Left lung (tissue), 10 donors: ENCODE data around the gene SCAMP4. TPM values are rescaled to one million over a fixed set of nuclear protein-coding genes. Genes with fewer than 3 reads are reported as not detected.

ENCODE experiments used
- ATAC-seq: fragments of 200-7000 bp; cut with Tn5 transposase; one replicate; pipeline ENCODE4 v1.9.1; 2020; ENCODE audit warnings: moderate library complexity
- DNase-seq, 4 donors: peaks; one replicate each; pipeline ENCODE4 v3.0.0-alpha.2; 2013 to 2020
- H3K27ac ChIP-seq, 2 donors: fragments of 200-600 bp; sonication (generic) in 1 of 2; one replicate each; pipeline versions ENCODE4 v1.5.0 to v1.8.0; 2020 to 2021
- H3K27me3 ChIP-seq, 2 donors: fragments of 200-600 bp; sonication (generic) in 1 of 2; one replicate each; pipeline versions ENCODE4 v1.5.0 to v1.8.0; 2020 to 2021
- H3K36me3 ChIP-seq, 2 donors: fragments of 200-600 bp; sonication (generic) in 1 of 2; one replicate each; pipeline versions ENCODE4 v1.5.0 to v1.8.0; 2020 to 2021
- H3K4me1 ChIP-seq, 2 donors: fragments of 200-600 bp; one replicate each; pipeline ENCODE4 v1.8.0; 2021
- H3K4me3 ChIP-seq, 2 donors: fragments of 200-600 bp; sonication (generic) in 1 of 2; one replicate each; pipeline versions ENCODE4 v1.5.0 to v1.8.0; 2020 to 2021; ENCODE audit warnings: mild to moderate bottlenecking in 1 of 2
- H3K9me3 ChIP-seq, 2 donors: fragments of 200-600 bp; sonication (generic) in 1 of 2; one replicate each; pipeline versions ENCODE4 v1.5.0 to v1.8.0; 2020 to 2021
- CTCF ChIP-seq, 2 donors: fragments of 200-600 bp; sonication (generic) in 1 of 2; IDR thresholded peaks; one replicate each; pipeline versions ENCODE4 v1.5.0 to v1.8.0; 2021; ENCODE audit warnings: antibody characterized with exemption in 2 of 2
- intact Hi-C, 2 donors: fragments of 100-400 bp; cut with DNase I; formaldehyde crosslinking; loops; one replicate each; pipeline versions ENCODE4 v1.11.2 to v1.14.2; 2022
- polyA plus RNA-seq, 6 donors: library from polyadenylated mRNA; unstranded; fragments of 120-200 nt; gene quantifications; one replicate each; pipeline ENCODE4 v1.2.1, GENCODE V29; 2013; ENCODE audit not compliant: insufficient read length in 6 of 6
- total RNA-seq, 2 donors: library from RNA; stranded (reverse); fragmentation: NEBNext Ultra II Directional; extraction: Animal tissue kit (Norgen Biotek cat#: 25700); gene quantifications; one replicate each; pipeline ENCODE4 v1.2.1, GENCODE V29; 2021
- donor health status: DM: no; HTN: yes; CAD: no.
- donor health status: DM: no; HTN: no; CAD: no.

SCAMP4 gene
- total and polyA plus RNA-seq, 8 donors: 54.5 to 86.6 (median 70.1) TPM

GRCh38 chr19:1929021-1929742 is 24.0 kb downstream of the SCAMP4 start:
- H3K27me3 ChIP-seq: peaks cover 0 to 9% of the 10 kb centered on the region in 2 donors
- peaks cover 5 to 13% of the 10 kb centered on the region in 2 donors for H3K4me1 ChIP-seq
- peaks cover 0 to 17% of the 10 kb centered on the region in 2 donors for H3K36me3 ChIP-seq
- no peak overlapping the region for H3K27ac ChIP-seq
- peak; percentile 97 for ATAC-seq
- intact Hi-C loops: no loop called here
- peak; percentile 90 to 93 for TF ChIP-seq CTCF (IDR thresholded peaks at IDR 0.05)
- peak overlapping the region; percentile 21 to 30 for H3K4me3 ChIP-seq
- peaks cover 0 to 5% of the 10 kb centered on the region in 2 donors for H3K9me3 ChIP-seq
- DNase-seq: peak; percentile 64 to 97 (median 75)

- Histone ChIP-seq H3K4me3 (no peak overlapping the region), H3K9me3 (peaks cover 0 to 5% of the 10 kb centered on the region in 2 donors), H3K36me3 (no peaks in the 10 kb centered on the region), H3K27me3 (peaks cover 0 to 9% of the 10 kb centered on the region in 2 donors), H3K4me1 (peaks cover 5 to 13% of the 10 kb centered on the region in 2 donors), H3K27ac (no peak overlapping the region)
- no peak for DNase-seq
- intact Hi-C loops: no loop called here
- no peak for ATAC-seq
- no peak for TF ChIP-seq CTCF (IDR thresholded peaks at IDR 0.05)
These were observed 26.2 kb downstream of the SCAMP4 start for GRCh38 chr19:1931445-1931844.

DNA sequence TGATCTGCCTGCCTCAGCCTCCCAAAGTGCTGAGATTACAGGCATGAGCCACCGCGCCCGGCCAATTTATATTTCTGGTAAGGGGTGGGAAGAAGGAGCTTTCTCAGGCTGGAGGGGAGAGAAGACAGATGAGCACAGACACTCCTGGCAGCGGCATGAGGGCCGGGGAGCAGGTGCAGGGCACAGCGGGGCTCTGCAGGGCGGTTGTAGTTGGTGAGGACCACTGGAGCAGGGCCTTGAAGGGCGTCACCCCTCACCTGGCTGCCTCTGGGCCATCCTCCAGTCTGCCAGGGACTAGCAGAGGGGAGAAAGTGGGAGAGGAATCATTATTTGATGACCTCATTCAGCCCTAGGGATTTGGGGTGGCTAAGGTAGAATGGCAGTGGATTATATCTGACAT is 27.2 kb downstream of the SCAMP4 start:
- intact Hi-C loops: no loop called here
- Histone ChIP-seq H3K4me3 (no peak overlapping the region), H3K36me3 (no peaks in the 10 kb centered on the region), H3K9me3 (peaks cover 0 to 5% of the 10 kb centered on the region in 2 donors), H3K27ac (no peak overlapping the region), H3K27me3 (peaks cover 0 to 9% of the 10 kb centered on the region in 2 donors), H3K4me1 (peaks cover 5 to 13% of the 10 kb centered on the region in 2 donors)
- ATAC-seq (no peak), DNase-seq (no peak)
- TF ChIP-seq CTCF (IDR thresholded peaks at IDR 0.05): no peak

DNA sequence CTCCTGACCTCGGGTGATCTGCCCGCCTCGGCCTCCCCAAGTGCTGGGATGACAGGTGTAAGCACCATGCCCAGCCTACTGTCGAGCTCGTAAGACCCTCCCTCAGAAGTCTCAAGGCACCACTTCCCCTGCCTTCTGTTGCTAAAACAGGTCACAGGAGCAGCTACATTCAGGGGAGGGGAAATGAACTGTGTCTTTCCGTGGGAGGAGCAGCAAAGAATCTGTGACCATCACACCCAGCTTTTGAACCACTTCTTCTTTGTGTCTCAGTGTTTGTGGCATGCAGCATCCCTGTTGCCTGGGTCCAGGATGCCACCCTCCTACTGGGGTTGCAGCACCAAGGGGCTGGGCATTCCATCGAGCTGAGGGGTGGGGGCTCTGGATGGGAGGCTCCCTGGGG is 28.0 kb downstream of the SCAMP4 start:
- no peaks in the 10 kb centered on the region for H3K36me3 ChIP-seq
- TF ChIP-seq CTCF (IDR thresholded peaks at IDR 0.05): no peak
- DNase-seq (no peak), ATAC-seq (no peak)
- peaks cover 0 to 5% of the 10 kb centered on the region in 2 donors for H3K9me3 ChIP-seq
- intact Hi-C loops: no loop called here
- peaks cover 0 to 9% of the 10 kb centered on the region in 2 donors for H3K27me3 ChIP-seq
- no peak overlapping the region for H3K27ac ChIP-seq
- H3K4me3 ChIP-seq: no peak overlapping the region
- peaks cover 5 to 13% of the 10 kb centered on the region in 2 donors for H3K4me1 ChIP-seq

- H3K27ac ChIP-seq: no peak overlapping the region
- H3K36me3 ChIP-seq: no peaks in the 10 kb centered on the region
- no peak overlapping the region for H3K4me3 ChIP-seq
- DNase-seq (no peak), ATAC-seq (no peak)
- peaks cover 5 to 13% of the 10 kb centered on the region in 2 donors for H3K4me1 ChIP-seq
- peaks cover 0 to 9% of the 10 kb centered on the region in 2 donors for H3K27me3 ChIP-seq
- no peak for TF ChIP-seq CTCF (IDR thresholded peaks at IDR 0.05)
- intact Hi-C loops: no loop called here
- peaks cover 0 to 5% of the 10 kb centered on the region in 2 donors for H3K9me3 ChIP-seq
These were observed 28.7 kb downstream of the SCAMP4 start for GRCh38 chr19:1933942-1934341.
